Smooth muscle cell (in vitro differentiated cells): ENCODE results near the gene ASB7. TPM values are rescaled to one million over a fixed set of nuclear protein-coding genes. Genes with fewer than 3 reads are reported as not detected.

Source experiments
- DNase-seq: peaks from one replicate; lab custom pipeline; 2025; ENCODE audit not compliant: unreplicated experiment; lab: John Stamatoyannopoulos, UW
- H2AFZ ChIP-seq: fragments of 200-600 bp; sonication (generic); 2 replicates; pipeline ENCODE4 v1.6.0; 2016; ENCODE audit warnings: antibody characterized with exemption, low read depth, mild to moderate bottlenecking
- H3F3A ChIP-seq: fragments of 200-600 bp; sonication (generic); 2 replicates; pipeline ENCODE4 v1.6.0; 2017; ENCODE audit warnings: antibody characterized with exemption, low read depth
- H3K27ac ChIP-seq: fragments of 200-600 bp; sonication (generic); 2 replicates; pipeline ENCODE4 v1.5.1; 2016; ENCODE audit warnings: low read depth, mild to moderate bottlenecking
- H3K27me3 ChIP-seq: fragments of 200-600 bp; sonication (generic); 2 replicates; pipeline ENCODE4 v1.6.1; 2016; ENCODE audit warnings: low read depth, mild to moderate bottlenecking
- H3K36me3 ChIP-seq: fragments of 200-600 bp; sonication (generic); 2 replicates; pipeline ENCODE4 v1.5.1; 2016; ENCODE audit warnings: low read depth
- H3K4me1 ChIP-seq: fragments of 200-600 bp; sonication (generic); 2 replicates; pipeline ENCODE4 v1.5.1; 2016; ENCODE audit warnings: low read depth
- H3K4me2 ChIP-seq: fragments of 200-600 bp; sonication (generic); 2 replicates; pipeline ENCODE4 v1.6.0; 2016; ENCODE audit warnings: mild to moderate bottlenecking
- H3K4me3 ChIP-seq: fragments of 200-600 bp; sonication (generic); 2 replicates; pipeline ENCODE4 v1.5.1; 2016; ENCODE audit warnings: mild to moderate bottlenecking
- H3K79me2 ChIP-seq: fragments of 200-600 bp; sonication (generic); 2 replicates; pipeline ENCODE4 v1.6.0; 2016; ENCODE audit warnings: low read depth, mild to moderate bottlenecking
- H3K9ac ChIP-seq: fragments of 200-600 bp; sonication (generic); 2 replicates; pipeline ENCODE4 v1.6.0; 2016; ENCODE audit warnings: low read depth
- H3K9me3 ChIP-seq: fragments of 200-600 bp; sonication (generic); replicated peaks from 2 replicates; pipeline ENCODE4 v1.5.1; 2016; ENCODE audit warnings: low read depth
- H4K20me1 ChIP-seq: fragments of 200-600 bp; sonication (generic); 2 replicates; pipeline ENCODE4 v1.6.0; 2016; ENCODE audit warnings: low read depth
- CTCF ChIP-seq: fragments of 200-600 bp; sonication (generic); IDR thresholded peaks from 2 replicates; pipeline ENCODE4 v1.5.1; 2017; ENCODE audit warnings: borderline replicate concordance, mild to moderate bottlenecking, antibody characterized with exemption; ENCODE audit not compliant: insufficient read depth, poor library complexity, severe bottlenecking
- WGBS: methylation state at CpG from one replicate; pipeline ENCODE4 v1.1.7; 2016; ENCODE audit warnings: low lambda C conversion rate; 5-methylcytosine and 5-hydroxymethylcytosine counted together
- polyA plus RNA-seq: library from polyadenylated mRNA; unstranded; fragments of >200 nt; fragmentation: Nextera tagmentation; extraction: Ambion mirVana; gene quantifications from 2 replicates; pipeline ENCODE4 v1.2.1, GENCODE V29; 2016
- total RNA-seq: library from RNA; depleted of rRNA; stranded (reverse); fragments of >200 nt; gene quantifications from 2 replicates; pipeline ENCODE4 v1.2.3, GENCODE V29; 2014

The ASB7 gene
- total and polyA plus RNA-seq, 2 experiments from 2014 or later, result 6.2 to 9.5 TPM

GRCh38 chr15:100645671-100646070 is 43.3 kb downstream of the ASB7 start:
- Histone ChIP-seq H3K9ac (no peak overlapping the region), H4K20me1 (peaks cover 74% of the 10 kb centered on the region), H3K9me3 (no peaks in the 10 kb centered on the region), H3F3A (no peaks in the 10 kb centered on the region), H2AFZ (no peak overlapping the region), H3K36me3 (no peaks in the 10 kb centered on the region), H3K4me2 (no peak overlapping the region), H3K27me3 (no peaks in the 10 kb centered on the region), H3K27ac (no peak overlapping the region), H3K4me3 (no peak overlapping the region), H3K4me1 (no peaks in the 10 kb centered on the region), H3K79me2 (peaks cover 3% of the 10 kb centered on the region)
- no peak for DNase-seq
- TF ChIP-seq CTCF, result no peak
- WGBS, result 97% methylated on average over 5 of the region's 5 CpGs

- H3K9ac ChIP-seq, result no peak overlapping the region
- H3K27ac ChIP-seq, result no peak overlapping the region
- H3K27me3 ChIP-seq, result no peaks in the 10 kb centered on the region
- DNase-seq, result no peak
- no peaks in the 10 kb centered on the region for H3K36me3 ChIP-seq
- WGBS, result 95% methylated on average over 8 of the region's 8 CpGs
- H3K9me3 ChIP-seq, result no peaks in the 10 kb centered on the region
- no peak overlapping the region for H3K4me3 ChIP-seq
- peaks cover 45% of the 10 kb centered on the region for H4K20me1 ChIP-seq
- no peak overlapping the region for H3K4me2 ChIP-seq
- peaks cover 3% of the 10 kb centered on the region for H3K79me2 ChIP-seq
- no peaks in the 10 kb centered on the region for H3K4me1 ChIP-seq
- H2AFZ ChIP-seq, result no peak overlapping the region
- no peaks in the 10 kb centered on the region for H3F3A ChIP-seq
- TF ChIP-seq CTCF, result no peak
Observed at GRCh38 chr15:100648951-100649350, 46.6 kb downstream of the ASB7 start.

GRCh38 chr15:100650685-100651084 is 48.3 kb downstream of the ASB7 start:
- WGBS, result 91% methylated on average over 1 of the region's 1 CpG
- Histone ChIP-seq H3K9me3 (no peaks in the 10 kb centered on the region), H3K79me2 (no peaks in the 10 kb centered on the region), H3F3A (no peaks in the 10 kb centered on the region), H3K9ac (no peak overlapping the region), H3K4me2 (no peak overlapping the region), H2AFZ (no peak overlapping the region), H3K4me1 (no peaks in the 10 kb centered on the region), H3K4me3 (no peak overlapping the region), H3K27me3 (no peaks in the 10 kb centered on the region), H3K36me3 (no peaks in the 10 kb centered on the region), H3K27ac (no peak overlapping the region), H4K20me1 (peaks cover 27% of the 10 kb centered on the region)
- no peak for TF ChIP-seq CTCF
- DNase-seq, result no peak

- no peak for DNase-seq
- WGBS, result 87% methylated on average over 5 of the region's 5 CpGs
- H3K4me3 ChIP-seq, result no peak overlapping the region
Observed at GRCh38 chr15:100651253-100651652, 48.9 kb downstream of the ASB7 start.

More at GRCh38 chr15:100651253-100651652, 48.9 kb downstream of the ASB7 start:
- no peaks in the 10 kb centered on the region for H3K36me3 ChIP-seq
- no peaks in the 10 kb centered on the region for H3K27me3 ChIP-seq
- H3K9me3 ChIP-seq, result no peaks in the 10 kb centered on the region
- H3K4me1 ChIP-seq, result no peaks in the 10 kb centered on the region
- no peak overlapping the region for H2AFZ ChIP-seq
- no peak overlapping the region for H3K9ac ChIP-seq
- no peak overlapping the region for H3K27ac ChIP-seq
- H3K79me2 ChIP-seq, result no peaks in the 10 kb centered on the region
- H4K20me1 ChIP-seq, result peaks cover 22% of the 10 kb centered on the region
- H3F3A ChIP-seq, result no peaks in the 10 kb centered on the region
- H3K4me2 ChIP-seq, result no peak overlapping the region
- no peak for TF ChIP-seq CTCF
